ENCODE measurements around the gene DDTL. TPM values are rescaled to one million over a fixed set of nuclear protein-coding genes. Genes with fewer than 3 reads are reported as not detected.

Gene DDTL
- total RNA-seq, 1 donor from 2014 or later = not detected

DNA sequence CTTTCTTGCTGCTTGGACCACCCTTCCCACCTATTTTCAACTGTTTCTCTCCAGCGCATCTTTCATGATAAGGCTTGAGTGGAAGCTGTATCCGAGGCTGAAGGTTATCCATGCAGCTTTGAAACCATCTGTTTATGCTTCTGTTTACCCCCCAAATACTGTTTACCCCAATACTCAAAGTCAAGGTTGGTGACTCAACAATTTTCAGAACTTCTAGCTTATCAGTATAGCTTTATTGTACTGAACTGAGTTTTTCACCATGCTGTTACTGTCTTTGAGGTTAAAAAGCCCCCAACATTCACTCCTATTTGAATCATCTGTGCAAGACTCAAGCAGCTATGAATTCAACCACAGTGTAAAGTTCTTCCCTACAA is 43.3 kb downstream of the DDTL start:
- peaks cover 15% of the 10 kb centered on the region for H3K4me1 ChIP-seq
- no peaks in the 10 kb centered on the region for H3K9me3 ChIP-seq
- no peaks in the 10 kb centered on the region for H3K27me3 ChIP-seq
- H3K36me3 ChIP-seq = no peaks in the 10 kb centered on the region
- H3K27ac ChIP-seq = no peak overlapping the region
- intact Hi-C loops (cut with DNase I) = no loop called here
- no peak overlapping the region for H3K4me3 ChIP-seq
- DNase-seq (ENCODE audit: extremely low spot score in 2 of 2) = no peak
- TF ChIP-seq POLR2AphosphoS5 (IDR thresholded peaks at IDR 0.05; ENCODE audit: insufficient read depth in 1 of 2, low read depth in 1 of 2) = no peak
- TF ChIP-seq, protein P1, sequence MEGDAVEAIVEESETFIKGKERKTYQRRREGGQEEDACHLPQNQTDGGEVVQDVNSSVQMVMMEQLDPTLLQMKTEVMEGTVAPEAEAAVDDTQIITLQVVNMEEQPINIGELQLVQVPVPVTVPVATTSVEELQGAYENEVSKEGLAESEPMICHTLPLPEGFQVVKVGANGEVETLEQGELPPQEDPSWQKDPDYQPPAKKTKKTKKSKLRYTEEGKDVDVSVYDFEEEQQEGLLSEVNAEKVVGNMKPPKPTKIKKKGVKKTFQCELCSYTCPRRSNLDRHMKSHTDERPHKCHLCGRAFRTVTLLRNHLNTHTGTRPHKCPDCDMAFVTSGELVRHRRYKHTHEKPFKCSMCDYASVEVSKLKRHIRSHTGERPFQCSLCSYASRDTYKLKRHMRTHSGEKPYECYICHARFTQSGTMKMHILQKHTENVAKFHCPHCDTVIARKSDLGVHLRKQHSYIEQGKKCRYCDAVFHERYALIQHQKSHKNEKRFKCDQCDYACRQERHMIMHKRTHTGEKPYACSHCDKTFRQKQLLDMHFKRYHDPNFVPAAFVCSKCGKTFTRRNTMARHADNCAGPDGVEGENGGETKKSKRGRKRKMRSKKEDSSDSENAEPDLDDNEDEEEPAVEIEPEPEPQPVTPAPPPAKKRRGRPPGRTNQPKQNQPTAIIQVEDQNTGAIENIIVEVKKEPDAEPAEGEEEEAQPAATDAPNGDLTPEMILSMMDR (IDR thresholded peaks at IDR 0.05) = no peak
- TF ChIP-seq POLR2A (IDR thresholded peaks at IDR 0.05) = no peak

DNA sequence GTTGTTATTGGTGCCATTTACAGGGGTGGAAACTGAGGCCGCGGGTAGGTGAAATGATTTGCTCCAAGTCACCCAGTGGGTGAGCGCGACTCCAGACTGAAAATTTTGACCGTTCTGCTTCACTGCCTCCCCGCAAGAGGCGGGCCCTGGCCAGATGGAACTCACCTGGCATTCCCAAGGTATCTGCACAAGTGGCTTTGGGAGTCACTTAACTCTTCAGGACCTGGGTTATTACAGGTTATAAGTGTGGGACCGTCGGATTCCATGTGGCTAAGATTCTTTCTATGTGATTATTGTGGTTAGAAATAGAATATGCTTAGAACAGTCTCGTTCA is 45.0 kb downstream of the DDTL start:
- TF ChIP-seq POLR2AphosphoS5 (IDR thresholded peaks at IDR 0.05; ENCODE audit: insufficient read depth in 1 of 2, low read depth in 1 of 2) (no peak), POLR2A (IDR thresholded peaks at IDR 0.05) (no peak)
- TF ChIP-seq, protein P1 (IDR thresholded peaks at IDR 0.05) = no peak
- no peak for DNase-seq (ENCODE audit: extremely low spot score in 2 of 2)
- Histone ChIP-seq H3K4me1 (peaks cover 15% of the 10 kb centered on the region), H3K27ac (peak overlapping the region; percentile 55), H3K4me3 (peak overlapping the region; percentile 82 to 96), H3K27me3 (no peaks in the 10 kb centered on the region), H3K36me3 (no peaks in the 10 kb centered on the region), H3K9me3 (no peaks in the 10 kb centered on the region)
- intact Hi-C loops (cut with DNase I) = no loop called here

DNA sequence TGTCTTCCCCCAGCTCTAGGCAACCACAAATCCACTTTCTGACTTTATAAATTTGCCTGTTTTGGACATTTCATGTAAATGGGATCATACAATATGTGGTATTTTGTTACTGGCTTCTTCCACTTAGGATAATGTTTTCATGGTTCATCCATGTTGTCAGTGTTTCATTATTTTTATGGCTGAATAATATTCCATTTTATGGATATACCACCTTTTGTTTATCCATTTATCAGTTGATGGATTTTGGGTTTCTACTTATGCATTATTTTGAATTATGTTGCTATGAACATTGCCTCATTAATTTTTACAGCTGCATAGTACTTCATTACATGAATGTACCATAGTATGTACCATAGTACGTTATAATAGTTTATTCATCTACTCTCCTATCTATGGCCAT is 49.5 kb downstream of the DDTL start:
- no peak overlapping the region for H3K4me3 ChIP-seq
- no peak for DNase-seq (ENCODE audit: extremely low spot score in 2 of 2)
- TF ChIP-seq POLR2A (IDR thresholded peaks at IDR 0.05) (no peak), POLR2AphosphoS5 (IDR thresholded peaks at IDR 0.05; ENCODE audit: insufficient read depth in 1 of 2, low read depth in 1 of 2) (no peak)
- TF ChIP-seq, protein P1 (IDR thresholded peaks at IDR 0.05) = no peak
- peaks cover 15% of the 10 kb centered on the region for H3K4me1 ChIP-seq
- intact Hi-C loops (cut with DNase I) = no loop called here
- no peak overlapping the region for H3K27ac ChIP-seq
- peaks cover 0 to 6% of the 10 kb centered on the region in 2 donors for H3K36me3 ChIP-seq
- H3K9me3 ChIP-seq = no peaks in the 10 kb centered on the region
- H3K27me3 ChIP-seq = no peaks in the 10 kb centered on the region

DNA sequence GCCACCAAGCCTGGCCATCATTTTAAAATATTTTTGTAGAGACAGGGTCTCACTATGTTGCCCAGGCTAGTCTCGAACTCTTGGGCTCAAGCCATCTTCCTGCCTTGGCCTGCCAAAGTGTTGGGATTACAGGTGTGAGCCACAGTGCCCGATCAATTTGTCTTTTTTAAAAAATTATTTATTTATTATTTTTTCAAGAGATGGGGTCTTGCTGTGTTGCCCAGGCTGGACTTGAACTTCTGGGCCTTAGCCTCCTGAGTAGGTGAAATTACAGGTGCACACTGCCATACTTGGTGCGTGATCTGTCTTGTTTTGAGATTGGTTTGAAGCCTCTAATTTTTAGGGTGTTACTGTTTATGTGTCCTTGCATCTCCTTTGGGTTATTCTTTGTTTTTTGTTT is 54.6 kb downstream of the DDTL start:
- intact Hi-C loops (cut with DNase I) = no loop called here
- Histone ChIP-seq H3K36me3 (peaks cover 0 to 6% of the 10 kb centered on the region in 2 donors), H3K27me3 (no peaks in the 10 kb centered on the region), H3K9me3 (no peaks in the 10 kb centered on the region), H3K4me3 (no peak overlapping the region), H3K27ac (no peak overlapping the region), H3K4me1 (no peaks in the 10 kb centered on the region)
- TF ChIP-seq POLR2A (IDR thresholded peaks at IDR 0.05) (no peak), POLR2AphosphoS5 (IDR thresholded peaks at IDR 0.05; ENCODE audit: insufficient read depth in 1 of 2, low read depth in 1 of 2) (no peak)
- TF ChIP-seq, protein P1 (IDR thresholded peaks at IDR 0.05) = no peak
- DNase-seq (ENCODE audit: extremely low spot score in 2 of 2) = peak in 1 of 2 donors; percentile 27

Other genes with a start within 250 kb of the DDTL start
- gene ZNF70, start 215.8 kb upstream of the DDTL start, total RNA-seq = 4.9 TPM
- not detected for gene VPREB3, start 212.5 kb upstream of the DDTL start, total RNA-seq
- gene C22orf15, start 203.9 kb upstream of the DDTL start, total RNA-seq = not detected
- 12.0 TPM for gene CHCHD10, start 198.9 kb upstream of the DDTL start, total RNA-seq
- 6.4 TPM for gene MMP11, start 194.0 kb upstream of the DDTL start, total RNA-seq
- gene SMARCB1, start 179.9 kb upstream of the DDTL start, total RNA-seq = 147 TPM
- 0.25 TPM for gene DERL3, start 127.9 kb upstream of the DDTL start, total RNA-seq
- gene SLC2A11, start 109.0 kb upstream of the DDTL start, total RNA-seq = 4.9 TPM
- gene MIF, start 72.5 kb upstream of the DDTL start, total RNA-seq = 638 TPM
- gene GSTT2B, start 5.7 kb upstream of the DDTL start, total RNA-seq = not detected
- 167 TPM for gene DDT, start 7.6 kb downstream of the DDTL start, total RNA-seq
- gene GSTT2, start 13.2 kb downstream of the DDTL start, total RNA-seq = not detected
- gene GSTT4, start 38.6 kb downstream of the DDTL start, total RNA-seq = not detected
- gene CABIN1, start 44.4 kb downstream of the DDTL start, total RNA-seq = 75.6 TPM
- gene SUSD2, start 214.6 kb downstream of the DDTL start, total RNA-seq = 9.1 TPM

Measured in vagina (tissue), 2 donors.